K562 (cell line): ENCODE measurements around the gene FOXJ1. TPM values are rescaled to one million over a fixed set of nuclear protein-coding genes. Genes with fewer than 3 reads are reported as not detected.

Experiments used
- ATAC-seq: fragments of 200-7000 bp; cut with Tn5 transposase; 3 replicates; pipeline ENCODE4 v1.9.1; 2020; ENCODE audit warnings: moderate library complexity
- BruUV-seq: library from RNA; stranded (reverse); fragments of 400-500 nt; replicated peaks from 2 replicates; lab custom pipeline; 2021; lab: Mats Ljungman, UMichigan
- CTCF ChIA-PET: fragments of 300-600 bp; formaldehyde crosslinking; extraction: SDS; loops from one replicate; lab custom pipeline; 2021; ENCODE audit warnings: low intra/inter-chr PET ratio; lab: Yijun Ruan, JAX
- POLR2A ChIA-PET: fragments of 300-600, 350-650 bp; sonication (Branson Sonifier 250); formaldehyde crosslinking; extraction: SDS; loops from one replicate; lab custom pipeline; 2021; ENCODE audit warnings: antibody characterized with exemption, inconsistent platforms; lab: Yijun Ruan, JAX
- DNase-seq, 4 experiments: peaks; one replicate each; pipeline versions ENCODE4 v3.0.0 to v3.0.0-alpha.2; 2011 to 2018; ENCODE audit warnings: low spot score in 3 of 4, mixed read lengths in 3 of 4; ENCODE audit errors: extremely low read depth in 1 of 4
- FAIRE-seq: peaks from 2 replicates; lab custom pipeline; 2011; peaks lifted over from hg19 to GRCh38; lab: Jason Lieb, UNC
- H2AFZ ChIP-seq: 2 replicates; pipeline ENCODE4 v1.6.0; 2011; ENCODE audit warnings: low read depth, low read length, control low read depth, inconsistent platforms
- H3K27ac ChIP-seq: fragments of 200-600 bp; 3 replicates; pipeline ENCODE4 v1.8.0; 2011; ENCODE audit warnings: low read depth, mild to moderate bottlenecking, control low read depth, inconsistent platforms, low read length, moderate library complexity, mixed read lengths; ENCODE audit errors: extremely low read depth
- H3K27me3 ChIP-seq, 2 experiments: fragments of 300-600 bp in 1 of 2; 2 replicates in 1 of 2; 3 replicates in 1 of 2; pipeline versions ENCODE4 v1.6.0 to v1.8.0; 2011; ENCODE audit warnings: inconsistent platforms in 2 of 2, low read length in 2 of 2, mild to moderate bottlenecking in 1 of 2, mixed read lengths in 1 of 2, moderate library complexity in 1 of 2; ENCODE audit not compliant: control insufficient read depth in 2 of 2, insufficient read depth in 2 of 2
- H3K36me3 ChIP-seq: fragments of 300-600 bp; 3 replicates; pipeline ENCODE4 v1.8.0; 2011; ENCODE audit warnings: mild to moderate bottlenecking, low read length, inconsistent platforms; ENCODE audit not compliant: control insufficient read depth, insufficient read depth
- H3K4me1 ChIP-seq, 2 experiments: fragments of 200-600 bp in 1 of 2; replicated peaks in 1 of 2; 2 replicates in 1 of 2; 3 replicates in 1 of 2; pipeline versions ENCODE4 v1.5.1 to v1.8.0; 2011; ENCODE audit warnings: inconsistent platforms in 2 of 2, low read length in 2 of 2, mild to moderate bottlenecking in 1 of 2, mixed read lengths in 1 of 2, moderate library complexity in 1 of 2; ENCODE audit not compliant: control insufficient read depth in 2 of 2, insufficient read depth in 2 of 2
- H3K4me2 ChIP-seq: 2 replicates; pipeline ENCODE4 v1.6.1; 2011; ENCODE audit warnings: low read length, control low read depth, inconsistent platforms, mixed read lengths; ENCODE audit not compliant: insufficient read depth
- H3K4me3 ChIP-seq: fragments of 200-600 bp; sonication (generic), shearing (Covaris generic); 2 replicates; pipeline ENCODE4 v1.5.1; 2016; ENCODE audit warnings: control low read depth, inconsistent platforms
- H3K79me2 ChIP-seq: fragments of 200-600 bp; 3 replicates; pipeline ENCODE4 v1.8.0; 2011; ENCODE audit warnings: low read length, inconsistent platforms; ENCODE audit not compliant: control insufficient read depth, insufficient read depth
- H3K9ac ChIP-seq, 2 experiments: 2 replicates each; pipeline versions ENCODE4 v1.6.0 to v1.6.1; 2011; ENCODE audit warnings: low read depth in 2 of 2, low read length in 2 of 2, control low read depth in 1 of 2, inconsistent platforms in 1 of 2, mild to moderate bottlenecking in 1 of 2, mixed read lengths in 1 of 2; ENCODE audit not compliant: insufficient read depth in 1 of 2
- H3K9me1 ChIP-seq: one replicate; pipeline ENCODE4 v1.6.0; 2011; ENCODE audit warnings: inconsistent platforms, mild to moderate bottlenecking, low read length, moderate library complexity; ENCODE audit not compliant: control insufficient read depth, insufficient read depth
- H3K9me3 ChIP-seq: replicated peaks from 2 replicates; pipeline ENCODE4 v1.5.1; 2011; ENCODE audit warnings: low read depth, low read length, inconsistent platforms; ENCODE audit not compliant: control insufficient read depth, insufficient read depth
- H4K20me1 ChIP-seq: replicated peaks from 2 replicates; pipeline ENCODE4 v1.6.1; 2011; ENCODE audit warnings: low read length, inconsistent platforms, mixed read lengths; ENCODE audit not compliant: control insufficient read depth, insufficient read depth
- ADNP ChIP-seq: fragments of 200-800 bp; sonication (Bioruptor generic); IDR thresholded peaks from 2 replicates; pipeline ENCODE4 v1.6.1; 2016; ENCODE audit warnings: missing genetic modification characterization, missing compliant biosample characterization
- ARID2 ChIP-seq: fragments of 450-650 bp; IDR thresholded peaks from 2 replicates; pipeline ENCODE4 v1.6.1; 2017; ENCODE audit warnings: antibody characterized with exemption, mild to moderate bottlenecking
- DMBX1 ChIP-seq: fragments of 250-450 bp; sonication (Bioruptor Pico); IDR thresholded peaks from 2 replicates; pipeline ENCODE4 v1.8.0; 2022; ENCODE audit warnings: inconsistent platforms, mild to moderate bottlenecking, moderate library complexity, borderline replicate concordance
- EHMT2 ChIP-seq: fragments of 450-650 bp; IDR thresholded peaks from 2 replicates; pipeline ENCODE4 v1.6.1; 2018; ENCODE audit warnings: antibody characterized with exemption
- FIP1L1 ChIP-seq: fragments of 200-400 bp; formaldehyde crosslinking; IDR thresholded peaks from 2 replicates; pipeline ENCODE4 v1.6.1; 2018; ENCODE audit warnings: mild to moderate bottlenecking, low read depth, low read length; ENCODE audit not compliant: poor library complexity, severe bottlenecking
- FOXJ3 ChIP-seq: sonication (generic); formaldehyde crosslinking; IDR thresholded peaks from 2 replicates; pipeline ENCODE4 v1.4.0; 2020; ENCODE audit warnings: mild to moderate bottlenecking, missing genetic modification reagents
- HMGXB4 ChIP-seq: sonication (generic); formaldehyde crosslinking; IDR thresholded peaks from 2 replicates; pipeline ENCODE4 v1.8.1; 2023; ENCODE audit warnings: mild to moderate bottlenecking, missing genetic modification reagents
- MEIS2 ChIP-seq: fragments of 450-650 bp; IDR thresholded peaks from 2 replicates; pipeline ENCODE4 v1.6.1; 2014; ENCODE audit warnings: mild to moderate bottlenecking; ENCODE audit not compliant: partially characterized antibody
- NONO ChIP-seq, 2 experiments: fragments of 200-400 bp in 1 of 2; fragments of 450-650 bp in 1 of 2; formaldehyde crosslinking in 1 of 2; IDR thresholded peaks; 2 replicates each; pipeline ENCODE4 v1.6.1; 2017; ENCODE audit warnings: low read depth in 2 of 2, mild to moderate bottlenecking in 2 of 2, moderate library complexity in 2 of 2, low read length in 1 of 2
- PHF8 ChIP-seq: fragments of 200-600 bp; sonication (generic); IDR thresholded peaks from 2 replicates; pipeline ENCODE4 v1.6.1; 2012; ENCODE audit warnings: mixed run types, mild to moderate bottlenecking, inconsistent platforms, low read length, moderate library complexity, borderline replicate concordance
- RBM15 ChIP-seq: fragments of 200-400 bp; formaldehyde crosslinking; IDR thresholded peaks from 2 replicates; pipeline ENCODE4 v1.6.1; 2018; ENCODE audit warnings: mild to moderate bottlenecking, low read length, moderate library complexity; ENCODE audit not compliant: insufficient read depth
- SMARCB1 ChIP-seq: IDR thresholded peaks from 2 replicates; pipeline ENCODE4 v1.6.1; 2011; ENCODE audit warnings: improper control_type of control experiment, low read depth; ENCODE audit not compliant: insufficient read length
- TAL1 ChIP-seq: fragments of 450-650 bp; IDR thresholded peaks from 2 replicates; pipeline ENCODE4 v1.6.1; 2016; ENCODE audit warnings: mild to moderate bottlenecking
- XRCC4 ChIP-seq: IDR thresholded peaks from one replicate; pipeline ENCODE4 v1.6.1; 2011; ENCODE audit not compliant: insufficient read depth, insufficient read length; ENCODE audit errors: extremely low read depth
- ZNF592 ChIP-seq: fragments of 450-650 bp; IDR thresholded peaks from 2 replicates; pipeline ENCODE4 v1.6.1; 2017; ENCODE audit warnings: antibody characterized with exemption, mild to moderate bottlenecking
- ZSCAN29 ChIP-seq: fragments of 450-650 bp; IDR thresholded peaks from 2 replicates; pipeline ENCODE4 v1.6.1; 2017
- WGBS: fragments of 100-300 bp; shearing (Covaris generic); methylation state at CpG from one replicate; pipeline ENCODE4 v1.1.6; 2016; ENCODE audit warnings: low coverage, mixed read lengths; ENCODE audit not compliant: insufficient coverage; ENCODE audit errors: missing lambda C conversion rate; 5-methylcytosine and 5-hydroxymethylcytosine counted together
- in situ Hi-C: fragments of 300-500 bp; cut with MboI; formaldehyde crosslinking; loops from 4 replicates; pipeline ENCODE4 v1.15.0; 2018; ENCODE audit warnings: inconsistent platforms, mixed read lengths
- intact Hi-C: fragments of 100-400 bp; cut with micrococcal nuclease; formaldehyde crosslinking; loops from 2 replicates; pipeline ENCODE4 v1.14.2; 2022
- polyA plus RNA-seq, 8 experiments: library from polyadenylated mRNA; depleted of rRNA in 4 of 8; stranded (reverse) in 5 of 8; unstranded in 3 of 8; fragments of >200 nt; fragmentation: Nextera tagmentation in 2 of 8; fragmentation: Illumina TruSeq in 1 of 8; extraction: Ambion mirVana in 2 of 8; extraction: Trizol in 1 of 8; gene quantifications; 2 replicates each; pipeline versions ENCODE4 v1.2.1 to v1.2.3, GENCODE V29; 2011 to 2014; ENCODE audit warnings: inconsistent platforms in 1 of 8, missing spikeins in 1 of 8
- total RNA-seq, 7 experiments: library from RNA; depleted of rRNA in 6 of 7; stranded (reverse); fragments of >200 nt in 6 of 7; fragmentation: Illumina TruSeq in 2 of 7; extraction: Trizol in 2 of 7; gene quantifications; 2 replicates each; pipeline versions ENCODE4 v1.2.1 to v1.2.3, GENCODE V29; 2011 to 2021; ENCODE audit warnings: low replicate concordance in 1 of 7

FOXJ1 gene
- total and polyA plus RNA-seq, 9 of the 15 experiments (the other 6 are each of a cell fraction or from before 2014, with no cell fraction given) = 0.07 TPM; not detected in 8

- peak in 1 of 4 experiments; percentile 4 for DNase-seq
- intact Hi-C loops (loop anchor here (5.0 kb wide), 3 partner anchors 58 to 173 kb away; no protein-coding TSS in a partner anchor), in situ Hi-C loops (no loop called here)
- no peak for TF ChIP-seq ZNF592
- TF ChIP-seq XRCC4 = no peak
- no peak for TF ChIP-seq NONO (IDR thresholded peaks at IDR 0.05; ENCODE audit: low read depth in 2 of 2, low read length in 1 of 2)
- TF ChIP-seq TAL1 = no peak
- TF ChIP-seq SMARCB1 = no peak
- TF ChIP-seq RBM15 = no peak
- TF ChIP-seq ARID2 = no peak
- TF ChIP-seq ADNP (tag) = no peak
- no peak for TF ChIP-seq ZSCAN29
- no peak for TF ChIP-seq HMGXB4 (CRISPR knock-in tag)
- no peak for TF ChIP-seq FOXJ3 (CRISPR knock-in tag)
- TF ChIP-seq FIP1L1 = no peak
- no peak for TF ChIP-seq MEIS2
- no peak for TF ChIP-seq PHF8
- TF ChIP-seq EHMT2 = no peak
- no peak for TF ChIP-seq DMBX1 (CRISPR knock-in tag)
These were observed 17.1 kb downstream of the FOXJ1 start for GRCh38 chr17:76123749-76124581.

More at GRCh38 chr17:76123749-76124581, 17.1 kb downstream of the FOXJ1 start:
- Histone ChIP-seq H3K4me3 (no peak overlapping the region), H3K36me3 (no peaks in the 10 kb centered on the region), H3K9me3 (no peaks in the 10 kb centered on the region), H3K79me2 (no peaks in the 10 kb centered on the region), H4K20me1 (no peaks in the 10 kb centered on the region), H3K4me2 (no peak overlapping the region), H2AFZ (no peak overlapping the region), H3K27ac (no peak overlapping the region), H3K9me1 (peaks cover 4% of the 10 kb centered on the region), H3K9ac (peak overlapping the region in 1 of 2 experiments; percentile 57; a peak in 1 of 4 replicates), H3K4me1 (peaks cover 5 to 21% of the 10 kb centered on the region in 2 experiments; a peak in 4 of 5 replicates), H3K27me3 (peaks cover 0 to 2% of the 10 kb centered on the region in 2 experiments; a peak in 1 of 5 replicates)
- FAIRE-seq = no peak
- CTCF ChIA-PET = interaction anchor here (0.6 to 6.9 kb wide), 2 partner anchors 81 to 156 kb away, joined by 5 to 89 read pairs; no protein-coding TSS in a partner anchor
- ATAC-seq = no peak
- POLR2A ChIA-PET = interaction anchor here (0.5 to 11.3 kb wide), 7 partner anchors 11 to 468 kb away, joined by 3 to 157 read pairs (median 3); no protein-coding TSS in a partner anchor
- 20% methylated on average over 7 of the region's 9 CpGs for WGBS
- BruUV-seq = no TSS peak
